GM19395 (cell line): ENCODE measurements around the gene JAG1.
"Not testable (repeated sequence)": the region's sequence is repeated elsewhere in the genome, so short reads cannot be mapped to it uniquely, and the experiment has no call there.

Source experiments
- ATAC-seq: cut with Tn5 transposase; IDR thresholded peaks from one replicate; pipeline ENCODE4 v1.9.1; 2021; ENCODE audit warnings: mild to moderate bottlenecking, moderate library complexity; ENCODE audit not compliant: unreplicated experiment

Gene JAG1

GRCh38 chr20:10590446-10590845 lies 83.4 kb downstream of the JAG1 start:
- ATAC-seq = not testable (repeated sequence)
